ENCODE data around the gene FKBP10.
"Not testable (repeated sequence)": the region's sequence is repeated elsewhere in the genome, so short reads cannot be mapped to it uniquely, and the experiment has no call there.

Gene FKBP10

DNA sequence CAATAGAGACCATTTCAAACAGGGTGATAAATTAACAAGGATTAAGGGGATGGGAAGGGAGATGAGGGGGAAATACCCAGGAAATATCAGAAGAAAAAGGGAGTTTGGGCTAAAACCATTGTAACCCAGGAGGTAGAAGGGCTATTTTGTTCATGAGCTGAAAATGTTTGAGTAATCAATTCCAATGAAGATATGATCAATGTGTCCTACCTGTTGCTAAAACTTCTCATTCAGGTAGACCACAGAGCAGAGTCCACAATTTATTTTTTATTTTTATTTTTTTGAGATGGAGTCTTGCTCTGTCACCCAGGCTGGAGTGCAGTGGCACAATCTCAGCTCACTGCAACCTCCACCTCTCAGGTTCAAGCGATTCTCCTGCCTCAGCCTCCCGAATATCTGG, 26.6 kb downstream of the FKBP10 start:
- DNase-seq: not testable (repeated sequence)

DNA sequence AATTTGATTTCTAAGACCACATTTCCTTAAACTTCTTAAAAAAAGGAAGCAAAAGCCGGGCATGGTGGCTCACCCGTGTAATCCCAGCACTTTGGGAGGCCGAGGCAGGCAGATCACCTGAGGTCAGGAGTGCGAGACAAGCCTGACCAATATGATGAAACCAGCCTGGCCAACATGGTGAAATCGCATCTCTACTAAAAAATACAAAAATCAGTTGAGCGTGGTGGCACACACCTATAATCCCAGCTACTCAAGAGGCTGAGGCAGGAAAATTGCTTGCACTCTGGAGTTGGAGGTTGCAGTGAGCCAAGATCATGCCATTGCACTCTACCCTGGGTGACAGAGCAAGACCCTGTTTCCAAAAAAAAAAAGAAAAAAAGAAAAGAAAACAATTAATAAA, 28.0 kb downstream of the FKBP10 start:
- DNase-seq: not testable (repeated sequence)

DNA sequence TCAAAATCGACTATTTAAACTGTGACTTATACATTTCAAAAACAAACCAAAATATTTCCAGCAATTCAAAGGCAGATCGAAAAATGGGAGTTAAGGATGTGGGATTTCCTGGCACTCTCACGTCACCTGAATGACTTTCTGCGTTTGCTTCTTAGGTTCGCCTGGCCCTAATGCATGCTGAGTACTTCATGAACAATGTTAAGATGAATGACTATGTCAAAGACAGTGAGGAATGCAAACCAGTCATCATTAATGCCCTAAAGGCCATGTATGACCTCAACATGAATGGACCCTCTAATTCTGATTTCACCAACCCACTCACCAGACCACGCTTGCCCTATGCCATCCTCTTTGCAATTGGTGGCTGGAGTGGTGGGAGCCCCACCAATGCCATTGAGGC, 32.2 kb downstream of the FKBP10 start:
- DNase-seq: no peak

DNA sequence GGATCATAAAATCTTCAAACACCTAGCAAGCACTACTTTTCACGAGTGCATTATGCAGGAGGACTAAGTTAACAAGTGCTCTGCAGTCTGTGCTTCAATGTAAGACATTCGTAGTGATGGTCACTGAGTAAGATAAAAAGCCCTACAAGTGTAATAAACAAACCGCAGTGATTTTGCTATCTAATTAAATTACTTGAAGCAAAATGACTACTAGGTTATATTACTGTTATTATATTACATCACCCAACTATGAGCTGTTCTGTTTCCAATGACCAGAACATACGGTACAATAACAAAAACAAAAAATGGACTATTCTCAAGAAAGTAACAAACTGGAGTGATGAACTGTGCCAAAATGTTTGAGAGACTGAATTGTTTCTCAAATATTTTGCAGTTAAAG, 36.0 kb downstream of the FKBP10 start:
- no peak for DNase-seq

DNA sequence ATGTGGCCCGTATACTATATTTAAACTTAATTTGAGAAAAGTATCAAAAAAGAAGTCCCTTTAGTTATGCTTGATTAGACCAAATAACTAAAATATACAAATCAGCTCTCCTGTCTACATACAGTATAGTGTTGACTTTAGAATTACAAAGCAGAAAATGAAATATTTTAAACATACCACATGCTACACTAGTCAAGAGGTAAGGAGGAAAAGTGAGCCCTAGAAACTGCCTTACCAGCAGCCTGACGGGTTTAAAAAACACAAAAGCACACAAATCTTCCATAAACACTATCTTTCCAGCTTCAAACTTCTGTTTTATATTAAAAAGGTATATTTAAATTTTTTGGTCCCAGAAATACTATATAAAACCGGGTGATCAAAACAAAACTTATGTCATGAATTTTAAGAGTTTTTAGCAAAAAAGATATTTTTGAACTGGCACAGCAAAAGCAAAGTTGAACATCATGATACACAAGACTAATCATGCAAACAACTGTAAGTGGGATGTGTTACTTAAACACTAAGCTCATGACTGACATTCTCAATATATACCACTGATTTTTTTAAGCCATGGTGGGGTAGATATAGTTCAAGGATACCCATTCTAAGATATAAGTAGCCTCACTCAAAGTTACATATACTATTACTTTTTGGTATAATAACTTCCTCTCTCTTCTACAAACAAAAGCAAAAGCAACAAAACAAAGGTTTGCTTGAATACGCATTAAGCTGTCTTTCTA, 36.6 kb downstream of the FKBP10 start:
- no peak for DNase-seq

DNA sequence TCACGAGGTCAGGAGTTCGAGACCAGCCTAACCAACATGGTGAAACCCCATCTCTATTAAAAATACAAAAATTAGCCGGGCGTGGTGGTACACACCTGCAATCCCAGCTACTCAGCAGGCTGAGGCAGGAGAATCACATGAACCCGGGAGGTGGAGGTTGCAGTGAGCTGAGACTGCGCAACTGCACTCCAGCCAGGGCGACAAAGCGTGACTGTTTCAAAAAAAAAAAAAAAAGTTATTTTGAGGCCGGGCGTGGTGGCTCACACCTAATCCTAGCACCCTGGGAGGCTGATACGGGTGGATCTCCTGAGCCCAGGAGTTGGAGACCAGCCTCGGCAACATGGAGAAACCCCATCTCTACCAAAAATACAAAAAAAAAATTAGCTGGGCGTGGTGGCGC, 38.6 kb downstream of the FKBP10 start:
- DNase-seq: not testable (repeated sequence)

- no peak for DNase-seq
Measured at GRCh38 chr17:41860254-41860931, 47.6 kb downstream of the FKBP10 start.

DNA sequence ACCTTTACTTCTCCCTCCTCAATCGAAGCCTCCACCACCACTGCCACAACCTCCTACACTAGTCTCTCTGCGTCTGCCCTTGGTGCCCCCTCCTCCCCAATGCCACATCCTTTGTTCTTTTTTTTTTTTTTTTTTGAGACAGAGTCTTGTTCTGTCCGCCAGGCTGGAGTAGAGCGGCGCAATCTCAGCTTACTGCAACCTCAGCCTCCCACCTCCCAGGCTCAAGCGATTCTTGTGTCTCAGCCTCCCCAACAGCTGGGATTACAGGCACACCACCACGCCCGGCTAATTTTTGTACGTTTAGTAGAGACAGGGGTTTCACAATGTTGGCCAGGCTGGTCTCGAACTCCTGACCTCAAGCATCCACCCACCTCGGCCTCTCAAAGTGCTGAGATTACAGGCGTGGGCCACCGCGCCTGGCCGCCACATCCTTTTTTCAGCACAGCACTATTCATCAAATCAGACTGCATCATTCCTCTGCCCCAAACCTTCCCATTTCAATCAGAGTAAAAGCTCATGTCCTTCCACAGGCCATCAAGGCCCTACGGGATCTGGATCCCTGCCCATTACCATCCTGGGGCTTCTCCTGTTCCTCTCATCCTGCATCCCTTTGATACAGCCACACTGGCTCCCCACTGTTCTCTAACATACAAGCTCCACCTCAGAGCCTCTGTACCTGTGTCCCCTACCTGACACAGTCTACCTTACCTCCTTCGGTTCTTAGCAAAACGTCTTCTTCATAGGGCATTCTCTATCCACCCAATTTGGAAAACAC, 50.5 kb downstream of the FKBP10 start:
- DNase-seq: no peak

- no peak for DNase-seq
Measured at GRCh38 chr17:41864498-41864835, 51.7 kb downstream of the FKBP10 start.

DNA sequence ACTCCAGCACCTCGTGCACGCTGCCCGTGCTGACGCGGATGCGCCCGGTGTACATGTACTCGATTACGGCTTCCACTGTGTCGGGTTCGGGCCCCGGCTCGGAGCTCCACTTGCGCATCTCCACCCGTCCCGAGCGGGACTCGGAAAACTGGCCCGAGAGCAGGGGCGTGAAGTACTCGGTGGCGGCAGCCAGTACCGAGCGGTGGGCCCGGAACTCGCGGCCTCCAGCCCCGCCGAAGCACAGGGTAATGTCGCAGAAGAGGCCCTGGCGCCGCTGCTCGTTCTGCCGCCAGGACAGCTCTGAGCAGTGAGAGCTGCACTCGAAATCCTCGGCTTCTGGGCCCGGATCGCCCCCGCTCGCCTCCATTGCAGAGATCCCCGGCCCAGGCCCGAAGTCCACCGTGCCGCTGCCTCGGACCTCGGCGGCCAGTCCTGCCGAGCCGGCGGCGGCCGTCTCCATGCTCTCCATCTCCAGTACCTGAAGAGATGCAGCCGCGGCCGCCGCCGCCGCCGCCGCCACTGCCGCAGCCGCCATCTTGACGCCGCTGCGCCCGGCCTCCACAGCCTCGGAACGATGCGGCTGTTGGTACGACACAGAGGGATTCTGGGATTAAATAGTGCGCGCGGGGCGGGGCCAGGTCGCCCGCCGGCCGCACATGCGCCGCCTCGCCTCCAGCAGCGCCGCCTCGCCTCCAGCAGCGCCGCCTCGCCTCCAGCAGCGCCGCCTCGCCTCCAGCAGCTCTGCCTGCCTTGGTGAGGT, 52.2 kb downstream of the FKBP10 start, which contains the start of gene KLHL11:
Gene KLHL11, minus strand, starts transcription at position 588 of the 760 bp plus-strand sequence. Its CDS starts 53 bp downstream, at position 535.
- DNase-seq: peak; percentile 92

DNA sequence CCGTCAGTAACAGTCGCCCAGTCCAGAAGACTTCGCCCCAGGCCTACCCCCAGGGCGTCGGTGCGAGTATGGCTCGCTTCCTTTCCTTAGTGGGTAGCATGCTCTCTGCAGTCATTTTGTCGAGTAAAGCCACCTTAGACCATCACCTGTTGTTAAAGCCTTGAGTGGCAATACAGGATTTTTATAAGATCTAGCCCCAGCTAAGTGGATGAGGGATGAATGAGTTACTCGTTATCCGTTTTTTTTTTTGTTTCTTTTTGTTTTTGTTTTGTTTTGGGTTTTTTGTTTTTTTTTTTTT, 52.7 kb downstream of the FKBP10 start:
- DNase-seq: no peak

GRCh38 chr17:41868568-41868967, 55.8 kb downstream of the FKBP10 start:
- DNase-seq: no peak

GRCh38 chr17:41869426-41869825, 56.6 kb downstream of the FKBP10 start:
- DNase-seq: no peak

- DNase-seq: no peak
Measured at GRCh38 chr17:41870097-41870496, 57.3 kb downstream of the FKBP10 start.

- DNase-seq: no peak
Measured at GRCh38 chr17:41870627-41871026, 57.8 kb downstream of the FKBP10 start.

DNA sequence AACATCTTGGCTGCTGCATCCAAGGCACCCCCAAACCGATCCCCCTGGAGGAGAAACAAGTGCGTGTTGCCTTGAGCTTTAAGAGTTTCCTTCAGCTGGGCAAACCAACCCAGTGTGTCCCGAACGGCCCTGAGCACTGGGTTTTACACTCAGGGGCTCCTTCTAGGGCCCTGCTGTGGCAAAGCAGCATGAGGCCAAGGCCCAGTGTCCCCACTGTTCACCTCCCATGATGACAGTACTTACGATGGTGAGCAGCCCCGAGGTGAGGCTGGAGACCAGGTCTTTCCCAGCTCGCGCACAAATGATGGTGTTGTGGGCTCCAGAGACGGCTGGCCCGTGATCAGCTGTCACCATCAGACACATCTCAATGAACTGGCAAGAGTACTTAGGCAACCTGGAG, 59.0 kb downstream of the FKBP10 start:
- no peak for DNase-seq
